ENCODE results near the gene JARID2. TPM values are rescaled to one million over a fixed set of nuclear protein-coding genes. Genes with fewer than 3 reads are reported as not detected.

Gene JARID2
- total and polyA plus RNA-seq, 10 of the 15 experiments (the other 5 are each of a cell fraction or from before 2014, with no cell fraction given) = 4.2 to 21.6 (median 11.7) TPM

DNA sequence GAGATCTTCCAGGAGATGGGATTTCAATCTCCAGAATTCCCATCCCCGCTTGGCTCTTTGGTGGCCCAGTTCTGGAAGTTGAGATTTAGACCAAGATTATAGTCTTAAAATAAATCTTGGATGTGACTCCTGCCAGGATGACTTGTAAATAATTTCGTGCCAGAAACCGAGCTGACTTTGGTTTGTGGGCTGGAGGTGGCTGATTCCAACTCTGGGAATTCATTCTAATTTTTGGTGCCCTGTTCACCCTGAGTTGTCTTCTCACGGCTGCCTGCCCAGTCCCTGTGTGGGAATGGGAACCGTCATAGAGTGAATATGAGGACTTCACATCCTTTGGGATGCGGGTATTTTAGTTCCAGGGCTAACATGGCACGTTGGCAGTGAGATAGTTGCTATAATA, 64.8 kb downstream of the JARID2 start:
- ATAC-seq = no peak
- ChIA-PET POLR2A (interaction anchor here (1.2 kb wide), 2 partner anchors 9 to 11 kb away, joined by 3 to 7 read pairs; no protein-coding TSS in a partner anchor), SMC1A (ENCODE audit: uncharacterized antibody, unreplicated experiment) (interaction anchor here (0.9 to 20.9 kb wide), 3 partner anchors 11 to 61 kb away, joined by 4 to 301 read pairs (median 6); no protein-coding TSS in a partner anchor), RAD21 (ENCODE audit: unreplicated experiment) (no interaction called here), CTCF (interaction anchor here (0.6 to 1.6 kb wide), 2 partner anchors 18 to 55 kb away, joined by 3 to 4 read pairs; no protein-coding TSS in a partner anchor)
- BruUV-seq (replicated peaks) = no TSS peak
- no peak for DNase-seq (ENCODE audit: low read depth, low spot score)
- FAIRE-seq = no peak
- Histone ChIP-seq H3K79me2 (ENCODE audit: control insufficient read depth, insufficient read depth, low read length) (peaks cover 95% of the 10 kb centered on the region), H3K27me3 (replicated peaks in 1 of 2; ENCODE audit: control insufficient read depth in 2 of 2, insufficient read depth in 2 of 2, low read length in 1 of 2) (no peaks in the 10 kb centered on the region), H3K27ac (ENCODE audit: control insufficient read depth, insufficient read depth) (no peak overlapping the region), H2AFZ (ENCODE audit: control insufficient read depth, low read depth, low read length) (no peak overlapping the region), H3K36me3 (ENCODE audit: control insufficient read depth in 2 of 2, insufficient read depth in 2 of 2, low read length in 1 of 2) (peaks cover 0 to 3% of the 10 kb centered on the region in 2 experiments; a peak in 1 of 4 replicates), H3K4me2 (ENCODE audit: control insufficient read depth, insufficient read depth) (no peak overlapping the region), H4K20me1 (ENCODE audit: control insufficient read depth, insufficient read depth) (no peaks in the 10 kb centered on the region), H3K9ac (ENCODE audit: control insufficient read depth, insufficient read depth, low read length) (no peak overlapping the region), H3K4me1 (ENCODE audit: control insufficient read depth, insufficient read depth, low read length) (peaks cover 60% of the 10 kb centered on the region), H3K9me3 (replicated peaks; ENCODE audit: control insufficient read depth, insufficient read depth, low read length) (no peaks in the 10 kb centered on the region; the same call in 2 of the 3 replicates), H3K4me3 (no peak overlapping the region)
- in situ Hi-C loops (cut with MboI) = no loop called here
- TF ChIP-seq CHD2 (IDR thresholded peaks at IDR 0.05; ENCODE audit: borderline replicate concordance, low read depth, low read length) = no peak
- no peak for TF ChIP-seq SREBF1 (IDR thresholded peaks at IDR 0.05; ENCODE audit: low read length)
- TF ChIP-seq RBBP5 (conservative IDR thresholded peaks at IDR 0.05) = no peak
- TF ChIP-seq USF1 (IDR thresholded peaks at IDR 0.05; ENCODE audit: borderline replicate concordance, extremely low read length, insufficient read depth, low read depth, low read length) = no peak
- no peak for TF ChIP-seq KDM1A (IDR thresholded peaks at IDR 0.05; ENCODE audit: borderline replicate concordance)
- TF ChIP-seq ZNF24 (IDR thresholded peaks at IDR 0.05) = no peak
- TF ChIP-seq, protein P1, sequence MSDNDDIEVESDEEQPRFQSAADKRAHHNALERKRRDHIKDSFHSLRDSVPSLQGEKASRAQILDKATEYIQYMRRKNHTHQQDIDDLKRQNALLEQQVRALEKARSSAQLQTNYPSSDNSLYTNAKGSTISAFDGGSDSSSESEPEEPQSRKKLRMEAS (IDR thresholded peaks at IDR 0.05; ENCODE audit: low read depth, low read length) = no peak
- TF ChIP-seq, protein P2, sequence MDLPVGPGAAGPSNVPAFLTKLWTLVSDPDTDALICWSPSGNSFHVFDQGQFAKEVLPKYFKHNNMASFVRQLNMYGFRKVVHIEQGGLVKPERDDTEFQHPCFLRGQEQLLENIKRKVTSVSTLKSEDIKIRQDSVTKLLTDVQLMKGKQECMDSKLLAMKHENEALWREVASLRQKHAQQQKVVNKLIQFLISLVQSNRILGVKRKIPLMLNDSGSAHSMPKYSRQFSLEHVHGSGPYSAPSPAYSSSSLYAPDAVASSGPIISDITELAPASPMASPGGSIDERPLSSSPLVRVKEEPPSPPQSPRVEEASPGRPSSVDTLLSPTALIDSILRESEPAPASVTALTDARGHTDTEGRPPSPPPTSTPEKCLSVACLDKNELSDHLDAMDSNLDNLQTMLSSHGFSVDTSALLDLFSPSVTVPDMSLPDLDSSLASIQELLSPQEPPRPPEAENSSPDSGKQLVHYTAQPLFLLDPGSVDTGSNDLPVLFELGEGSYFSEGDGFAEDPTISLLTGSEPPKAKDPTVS (IDR thresholded peaks at IDR 0.05; ENCODE audit: low read depth, low read length) = no peak
- no peak for TF ChIP-seq BMI1 (IDR thresholded peaks at IDR 0.05; ENCODE audit: borderline replicate concordance)
- no peak for TF ChIP-seq PAX5 (IDR thresholded peaks at IDR 0.05; ENCODE audit: borderline replicate concordance, low read depth, low read length)
- TF ChIP-seq HDGF (IDR thresholded peaks at IDR 0.05) = no peak
- TF ChIP-seq GABPA (IDR thresholded peaks at IDR 0.05; ENCODE audit: low read depth) = no peak
- WGBS (ENCODE audit: insufficient coverage, insufficient replicate concordance, low lambda C conversion rate, missing lambda C conversion rate) = 97% methylated on average over 7 of the region's 7 CpGs
- intact Hi-C loops (cut with micrococcal nuclease; ENCODE audit: unreplicated experiment) = no loop called here
